Measurements from ENCODE around the gene KRT6A. TPM values are rescaled to one million over a fixed set of nuclear protein-coding genes. Genes with fewer than 3 reads are reported as not detected.

Gene KRT6A
- total RNA-seq, 2 donors from 2014 or later: 5.9 to 13.6 TPM

DNA sequence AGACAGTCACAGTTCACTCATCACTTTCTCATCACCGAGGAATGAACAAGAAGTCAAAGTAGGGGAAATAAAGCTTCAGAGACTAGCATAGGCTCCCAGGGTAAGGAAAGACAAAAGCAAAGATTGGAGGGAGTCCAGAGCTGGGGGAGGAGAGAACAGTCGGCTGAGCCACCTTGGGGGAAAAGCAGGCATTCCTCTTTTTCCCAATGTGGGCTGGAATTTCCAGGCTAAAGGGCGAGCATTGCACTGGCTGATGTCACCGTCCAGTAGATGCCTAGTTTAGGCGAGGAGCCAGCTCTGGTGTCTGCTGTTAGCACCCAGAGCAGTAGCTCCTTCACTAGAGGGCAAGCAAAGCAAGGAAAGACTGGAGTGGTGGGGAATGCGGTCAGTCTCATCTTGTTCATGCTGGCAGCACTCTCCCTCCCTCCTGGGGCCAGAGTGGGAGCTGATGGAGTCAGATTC is 50.4 kb downstream of the KRT6A start:
- intact Hi-C loops (cut with DNase I): no loop called here
- TF ChIP-seq, protein P1, sequence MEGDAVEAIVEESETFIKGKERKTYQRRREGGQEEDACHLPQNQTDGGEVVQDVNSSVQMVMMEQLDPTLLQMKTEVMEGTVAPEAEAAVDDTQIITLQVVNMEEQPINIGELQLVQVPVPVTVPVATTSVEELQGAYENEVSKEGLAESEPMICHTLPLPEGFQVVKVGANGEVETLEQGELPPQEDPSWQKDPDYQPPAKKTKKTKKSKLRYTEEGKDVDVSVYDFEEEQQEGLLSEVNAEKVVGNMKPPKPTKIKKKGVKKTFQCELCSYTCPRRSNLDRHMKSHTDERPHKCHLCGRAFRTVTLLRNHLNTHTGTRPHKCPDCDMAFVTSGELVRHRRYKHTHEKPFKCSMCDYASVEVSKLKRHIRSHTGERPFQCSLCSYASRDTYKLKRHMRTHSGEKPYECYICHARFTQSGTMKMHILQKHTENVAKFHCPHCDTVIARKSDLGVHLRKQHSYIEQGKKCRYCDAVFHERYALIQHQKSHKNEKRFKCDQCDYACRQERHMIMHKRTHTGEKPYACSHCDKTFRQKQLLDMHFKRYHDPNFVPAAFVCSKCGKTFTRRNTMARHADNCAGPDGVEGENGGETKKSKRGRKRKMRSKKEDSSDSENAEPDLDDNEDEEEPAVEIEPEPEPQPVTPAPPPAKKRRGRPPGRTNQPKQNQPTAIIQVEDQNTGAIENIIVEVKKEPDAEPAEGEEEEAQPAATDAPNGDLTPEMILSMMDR (IDR thresholded peaks at IDR 0.05): no peak
- TF ChIP-seq POLR2A (IDR thresholded peaks at IDR 0.05): no peak
- no peak for TF ChIP-seq POLR2AphosphoS5 (IDR thresholded peaks at IDR 0.05)
- Histone ChIP-seq H3K27ac (no peak overlapping the region), H3K4me3 (no peak overlapping the region), H3K4me1 (replicated peaks) (no peaks in the 10 kb centered on the region), H3K27me3 (replicated peaks; ENCODE audit: insufficient read depth) (no peaks in the 10 kb centered on the region), H3K36me3 (no peaks in the 10 kb centered on the region), H3K9me3 (no peaks in the 10 kb centered on the region)
- no peak for DNase-seq (ENCODE audit: low spot score)
- WGBS: 43% methylated on average over 6 of the region's 6 CpGs

DNA sequence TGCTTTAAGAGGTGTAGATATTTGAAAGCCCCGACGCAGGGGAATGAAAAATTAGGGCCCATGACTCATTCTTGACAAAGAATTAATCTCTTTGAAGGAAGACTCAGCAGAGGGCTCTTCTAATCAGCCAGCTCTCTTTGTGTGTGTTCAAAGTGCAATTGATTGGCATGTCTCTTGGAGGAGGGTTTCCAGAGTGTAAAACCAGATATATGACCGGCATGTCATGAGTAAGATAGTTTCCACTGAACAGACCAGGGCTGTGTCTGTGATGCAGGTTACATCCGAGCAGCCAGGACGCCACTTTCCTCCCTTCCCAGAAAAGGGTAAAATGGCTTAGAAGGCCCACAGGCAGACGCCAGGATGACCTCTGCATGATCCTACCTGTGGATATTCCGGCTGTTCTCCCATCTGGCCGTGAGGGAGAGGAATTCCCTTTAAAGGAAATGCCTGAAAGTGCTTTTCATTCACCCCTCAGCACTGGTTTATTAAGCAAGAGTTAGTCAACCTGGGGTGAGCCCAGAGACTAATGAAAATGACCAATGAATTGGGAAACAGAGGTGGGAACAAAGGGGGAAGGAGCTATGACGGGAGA is 51.6 kb downstream of the KRT6A start:
- intact Hi-C loops (cut with DNase I): no loop called here
- Histone ChIP-seq H3K4me3 (no peak overlapping the region), H3K36me3 (no peaks in the 10 kb centered on the region), H3K4me1 (replicated peaks) (no peaks in the 10 kb centered on the region), H3K27ac (no peak overlapping the region), H3K9me3 (no peaks in the 10 kb centered on the region), H3K27me3 (replicated peaks; ENCODE audit: insufficient read depth) (no peaks in the 10 kb centered on the region)
- TF ChIP-seq POLR2A (IDR thresholded peaks at IDR 0.05): no peak
- TF ChIP-seq, protein P1 (IDR thresholded peaks at IDR 0.05): no peak
- TF ChIP-seq POLR2AphosphoS5 (IDR thresholded peaks at IDR 0.05): no peak
- DNase-seq (ENCODE audit: low spot score): no peak
- 78% methylated on average over 9 of the region's 9 CpGs for WGBS

DNA sequence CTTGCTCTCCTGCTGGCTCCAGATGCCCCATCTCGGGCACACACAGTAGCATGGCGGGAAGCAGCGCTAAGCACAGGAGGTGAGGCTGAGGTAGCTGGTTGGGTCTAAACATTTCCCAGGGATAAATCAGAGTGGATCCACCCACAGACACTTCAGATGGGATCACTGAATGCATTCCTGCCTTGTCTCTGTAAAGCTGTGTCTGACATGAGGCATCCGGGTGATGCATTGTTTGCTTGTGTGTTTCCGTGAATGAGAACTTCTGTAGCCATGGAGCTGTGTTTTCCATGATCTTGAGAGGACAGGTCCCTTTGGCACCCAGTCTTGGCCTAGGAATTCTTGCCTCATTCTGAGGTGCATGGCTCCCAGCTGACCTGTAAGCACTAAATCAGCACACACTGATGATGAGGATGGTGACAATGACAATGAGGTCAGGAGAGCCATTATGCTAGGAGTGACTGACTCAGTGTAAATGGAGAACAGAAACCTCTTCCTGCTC is 52.2 kb downstream of the KRT6A start:
- TF ChIP-seq, protein P1 (IDR thresholded peaks at IDR 0.05): no peak
- TF ChIP-seq POLR2AphosphoS5 (IDR thresholded peaks at IDR 0.05): no peak
- TF ChIP-seq POLR2A (IDR thresholded peaks at IDR 0.05): no peak
- no peaks in the 10 kb centered on the region for H3K27me3 ChIP-seq (replicated peaks; ENCODE audit: insufficient read depth)
- 75% methylated on average over 5 of the region's 5 CpGs for WGBS
- H3K27ac ChIP-seq: no peak overlapping the region
- H3K36me3 ChIP-seq: no peaks in the 10 kb centered on the region
- intact Hi-C loops (cut with DNase I): no loop called here
- H3K4me1 ChIP-seq (replicated peaks): no peaks in the 10 kb centered on the region
- no peak for DNase-seq (ENCODE audit: low spot score)
- no peak overlapping the region for H3K4me3 ChIP-seq
- no peaks in the 10 kb centered on the region for H3K9me3 ChIP-seq

DNA sequence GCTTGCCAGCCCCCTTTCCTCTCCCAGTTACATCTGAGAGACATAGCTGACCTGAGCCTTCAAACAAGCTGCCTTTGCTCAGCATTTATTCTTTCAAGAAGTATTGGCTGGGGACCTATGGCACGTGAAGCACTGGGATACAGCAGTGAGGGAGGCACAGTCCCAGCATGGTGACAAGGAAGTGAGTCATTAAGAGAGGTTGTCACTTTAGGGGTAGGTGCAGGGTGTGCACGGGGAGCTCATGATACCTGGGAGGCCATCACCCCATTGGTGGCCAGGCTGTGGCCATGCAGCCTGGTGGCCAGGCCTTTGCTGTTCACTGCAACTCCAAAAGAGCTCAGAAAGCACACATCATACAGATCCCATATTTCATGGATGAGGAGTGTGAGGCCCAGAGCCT is 53.2 kb downstream of the KRT6A start:
- Histone ChIP-seq H3K27ac (no peak overlapping the region), H3K4me3 (no peak overlapping the region), H3K9me3 (no peaks in the 10 kb centered on the region), H3K27me3 (replicated peaks; ENCODE audit: insufficient read depth) (no peaks in the 10 kb centered on the region), H3K36me3 (no peaks in the 10 kb centered on the region), H3K4me1 (replicated peaks) (no peaks in the 10 kb centered on the region)
- TF ChIP-seq POLR2A (IDR thresholded peaks at IDR 0.05) (no peak), POLR2AphosphoS5 (IDR thresholded peaks at IDR 0.05) (no peak)
- TF ChIP-seq, protein P1 (IDR thresholded peaks at IDR 0.05): no peak
- intact Hi-C loops (cut with DNase I): no loop called here
- DNase-seq (ENCODE audit: low spot score): no peak
- 64% methylated on average over 2 of the region's 2 CpGs for WGBS

DNA sequence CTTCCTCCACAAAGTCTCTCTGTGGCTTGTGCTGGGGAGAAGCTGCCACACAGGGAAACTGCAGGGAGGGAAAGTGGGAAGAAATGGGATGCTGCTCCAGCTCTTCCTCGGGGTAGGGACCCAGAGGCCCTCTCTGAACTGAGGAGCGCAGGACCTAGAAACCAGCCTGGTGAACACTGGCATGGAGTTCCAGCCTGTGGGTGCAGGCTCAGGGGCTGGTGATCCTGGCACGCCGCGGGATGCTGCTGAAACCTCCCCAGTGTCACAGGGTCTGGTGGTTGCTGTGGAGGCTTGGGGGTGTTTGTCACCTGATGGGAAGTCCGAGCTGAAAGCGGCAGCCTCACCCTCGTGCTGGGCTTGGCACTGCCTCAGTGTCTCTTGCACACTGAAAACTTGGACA is 53.6 kb downstream of the KRT6A start:
- Histone ChIP-seq H3K27ac (no peak overlapping the region), H3K9me3 (no peaks in the 10 kb centered on the region), H3K27me3 (replicated peaks; ENCODE audit: insufficient read depth) (no peaks in the 10 kb centered on the region), H3K4me1 (replicated peaks) (no peaks in the 10 kb centered on the region), H3K4me3 (no peak overlapping the region), H3K36me3 (no peaks in the 10 kb centered on the region)
- intact Hi-C loops (cut with DNase I): no loop called here
- WGBS: 82% methylated on average over 8 of the region's 8 CpGs
- no peak for DNase-seq (ENCODE audit: low spot score)
- TF ChIP-seq POLR2AphosphoS5 (IDR thresholded peaks at IDR 0.05) (no peak), POLR2A (IDR thresholded peaks at IDR 0.05) (no peak)
- TF ChIP-seq, protein P1 (IDR thresholded peaks at IDR 0.05): no peak

Data from prostate gland (tissue), 2 donors.